K562 (cell line): ENCODE results near the gene MTA1.

ENCODE experiments used
- PHF8 ChIP-seq: fragments of 200-600 bp; sonication (generic); IDR thresholded peaks from 2 replicates; pipeline ENCODE4 v1.6.1; 2012; ENCODE audit warnings: mixed run types, mild to moderate bottlenecking, inconsistent platforms, low read length, moderate library complexity, borderline replicate concordance
- ZNF239 ChIP-seq: fragments of 250-450 bp; sonication (Bioruptor Pico); IDR thresholded peaks from 2 replicates; pipeline ENCODE4 v1.4.0; 2020; ENCODE audit warnings: mild to moderate bottlenecking
- TF ChIP-seq, protein P1 (sequence below), 3 experiments: IDR thresholded peaks in 2 of 3; conservative IDR thresholded peaks in 1 of 3; 2 replicates each; pipeline ENCODE4 v1.5.1; 2011 to 2012; ENCODE audit warnings: low read length in 3 of 3, mild to moderate bottlenecking in 3 of 3, control low read depth in 2 of 3, improper control_type of control experiment in 1 of 3, inconsistent platforms in 1 of 3, low read depth in 1 of 3, mixed read lengths in 1 of 3, moderate library complexity in 1 of 3; ENCODE audit not compliant: insufficient read depth in 2 of 3

DNA sequence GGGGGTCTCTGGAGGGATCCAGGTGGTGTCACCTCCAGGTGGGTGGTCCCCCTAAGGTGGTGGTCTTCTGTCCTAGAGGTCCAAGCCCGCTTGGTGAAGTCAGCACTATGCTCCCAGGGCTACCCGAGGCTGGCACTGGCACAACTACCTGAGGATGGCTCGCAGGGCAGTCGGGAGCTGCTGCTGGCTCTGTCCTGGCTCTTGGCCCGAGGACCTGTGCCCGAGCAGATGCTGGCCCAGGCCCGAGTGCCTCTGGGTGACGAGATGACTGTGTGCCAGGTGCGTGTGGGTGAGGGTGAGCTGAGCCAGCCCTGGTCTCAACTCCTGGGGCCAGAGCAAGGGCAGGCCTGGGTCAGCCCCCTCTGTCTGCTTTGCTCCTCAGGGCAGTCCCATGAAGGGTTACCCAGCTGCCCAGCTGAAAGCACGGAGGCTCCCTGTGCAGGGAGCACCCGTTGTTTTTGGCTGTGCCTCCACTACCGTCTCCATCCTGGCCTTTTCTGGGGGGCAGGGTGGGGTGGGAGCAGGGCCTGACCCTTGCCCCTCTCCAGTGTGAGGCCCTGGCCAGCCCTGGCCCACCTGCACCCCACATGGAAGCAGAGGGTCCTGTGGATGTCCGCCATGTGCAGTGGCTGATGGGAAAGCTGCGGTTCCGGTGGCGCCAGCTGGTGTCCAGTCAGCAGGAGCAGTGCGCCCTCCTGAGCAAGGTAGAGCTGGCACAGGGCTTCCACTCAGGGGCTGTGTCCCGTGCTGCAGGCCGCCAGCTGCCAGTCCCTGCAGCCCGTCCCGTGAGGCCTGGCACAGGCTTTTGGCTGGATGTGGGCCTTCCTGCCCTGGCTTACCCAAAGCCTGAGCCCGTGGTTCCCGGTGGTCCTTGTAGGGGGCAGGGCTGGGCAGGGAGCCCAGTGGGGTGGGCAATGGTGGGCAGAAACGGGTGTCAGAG is 72.7 kb downstream of the MTA1 start:
- TF ChIP-seq, protein P1, sequence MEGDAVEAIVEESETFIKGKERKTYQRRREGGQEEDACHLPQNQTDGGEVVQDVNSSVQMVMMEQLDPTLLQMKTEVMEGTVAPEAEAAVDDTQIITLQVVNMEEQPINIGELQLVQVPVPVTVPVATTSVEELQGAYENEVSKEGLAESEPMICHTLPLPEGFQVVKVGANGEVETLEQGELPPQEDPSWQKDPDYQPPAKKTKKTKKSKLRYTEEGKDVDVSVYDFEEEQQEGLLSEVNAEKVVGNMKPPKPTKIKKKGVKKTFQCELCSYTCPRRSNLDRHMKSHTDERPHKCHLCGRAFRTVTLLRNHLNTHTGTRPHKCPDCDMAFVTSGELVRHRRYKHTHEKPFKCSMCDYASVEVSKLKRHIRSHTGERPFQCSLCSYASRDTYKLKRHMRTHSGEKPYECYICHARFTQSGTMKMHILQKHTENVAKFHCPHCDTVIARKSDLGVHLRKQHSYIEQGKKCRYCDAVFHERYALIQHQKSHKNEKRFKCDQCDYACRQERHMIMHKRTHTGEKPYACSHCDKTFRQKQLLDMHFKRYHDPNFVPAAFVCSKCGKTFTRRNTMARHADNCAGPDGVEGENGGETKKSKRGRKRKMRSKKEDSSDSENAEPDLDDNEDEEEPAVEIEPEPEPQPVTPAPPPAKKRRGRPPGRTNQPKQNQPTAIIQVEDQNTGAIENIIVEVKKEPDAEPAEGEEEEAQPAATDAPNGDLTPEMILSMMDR (IDR thresholded peaks at IDR 0.05 in 2 of 3, conservative IDR thresholded peaks at IDR 0.05 in 1 of 3; ENCODE audit: insufficient read depth in 2 of 3, low read depth in 1 of 3, low read length in 3 of 3), result no peak
- TF ChIP-seq PHF8, result no peak
- no peak for TF ChIP-seq ZNF239 (CRISPR knock-in tag)
